GM19023 (cell line): ENCODE results near the gene LILRB1.
"Not testable (repeated sequence)": the region's sequence is repeated elsewhere in the genome, so short reads cannot be mapped to it uniquely, and the experiment has no call there.

Source experiments
- ATAC-seq: cut with Tn5 transposase; IDR thresholded peaks from one replicate; pipeline ENCODE4 v1.9.1; 2021; ENCODE audit warnings: mild to moderate bottlenecking, moderate library complexity; ENCODE audit not compliant: unreplicated experiment

The LILRB1 gene

DNA sequence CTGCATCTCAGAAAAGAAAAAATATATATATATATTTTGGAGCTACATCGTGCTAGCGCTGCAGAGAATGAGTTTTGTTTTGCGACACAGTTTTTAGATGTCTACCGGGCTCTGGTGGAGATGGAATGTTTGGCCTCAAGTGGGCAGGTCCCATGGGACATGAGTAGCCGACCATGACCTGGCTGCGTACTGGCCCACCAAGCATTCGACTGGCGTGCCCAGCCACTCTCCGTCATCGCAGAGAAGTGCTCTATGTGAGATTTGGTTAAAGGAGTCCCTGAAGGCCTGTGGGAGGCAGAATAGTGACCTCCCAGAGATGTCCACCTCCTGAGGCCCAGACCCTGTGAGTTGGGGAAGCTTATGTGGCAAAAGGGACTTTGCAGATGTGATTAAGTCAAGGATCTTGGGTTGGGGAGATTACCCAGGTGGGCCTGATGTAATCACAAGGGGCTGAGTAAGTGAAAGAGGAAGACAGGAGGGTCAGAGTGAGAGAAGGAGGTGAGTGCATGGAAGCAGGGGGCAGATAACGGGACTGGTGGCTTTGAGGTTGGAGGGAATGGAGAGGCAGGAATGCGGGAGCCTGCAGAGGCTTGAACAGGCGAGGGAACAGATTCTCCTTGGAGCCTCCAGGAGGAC, 31.7 kb downstream of the LILRB1 start:
- ATAC-seq: no peak

DNA sequence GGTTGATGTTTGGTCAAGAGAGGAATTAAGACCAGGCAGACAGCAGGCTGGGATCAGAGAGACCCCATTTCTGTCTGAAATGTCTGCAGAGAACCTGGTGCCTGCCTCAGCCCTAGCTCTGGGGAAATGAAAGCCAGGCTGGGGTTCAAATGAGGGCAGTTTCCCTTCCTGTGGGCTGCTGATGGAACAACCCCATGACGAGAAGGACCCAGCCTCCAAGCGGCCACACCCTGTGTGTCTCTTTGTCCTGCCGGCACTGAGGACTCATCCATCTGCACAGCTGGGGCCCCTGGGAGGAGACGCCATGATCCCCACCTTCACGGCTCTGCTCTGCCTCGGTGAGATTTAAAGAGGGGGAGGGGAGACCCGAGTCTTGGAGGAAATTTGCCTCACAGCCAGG, 32.4 kb downstream of the LILRB1 start, which contains the start of gene LILRB4:
TSS of gene LILRB4 (plus strand) at position 256 of the 400 bp plus-strand sequence. CDS start at position 305, 49 bp downstream.
- ATAC-seq: no peak

DNA sequence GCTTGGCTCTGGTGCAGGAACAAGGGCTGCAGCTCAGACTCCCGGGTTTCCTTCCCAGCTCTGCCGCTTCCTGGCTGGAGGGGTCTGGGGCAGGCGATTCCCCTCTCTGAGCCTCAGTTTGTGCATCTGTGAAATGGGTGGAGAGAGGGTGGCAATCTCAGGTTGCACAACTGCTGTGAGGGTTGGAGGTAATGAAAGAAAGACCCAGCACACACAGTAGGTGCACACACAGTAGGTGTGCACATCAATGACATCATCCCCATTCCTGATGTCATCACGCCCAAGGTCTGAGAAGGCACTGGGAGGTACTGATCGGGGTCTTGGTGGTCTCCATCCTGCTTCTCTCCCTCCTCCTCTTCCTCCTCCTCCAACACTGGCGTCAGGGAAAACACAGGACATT, 35.2 kb downstream of the LILRB1 start:
- ATAC-seq: no peak

DNA sequence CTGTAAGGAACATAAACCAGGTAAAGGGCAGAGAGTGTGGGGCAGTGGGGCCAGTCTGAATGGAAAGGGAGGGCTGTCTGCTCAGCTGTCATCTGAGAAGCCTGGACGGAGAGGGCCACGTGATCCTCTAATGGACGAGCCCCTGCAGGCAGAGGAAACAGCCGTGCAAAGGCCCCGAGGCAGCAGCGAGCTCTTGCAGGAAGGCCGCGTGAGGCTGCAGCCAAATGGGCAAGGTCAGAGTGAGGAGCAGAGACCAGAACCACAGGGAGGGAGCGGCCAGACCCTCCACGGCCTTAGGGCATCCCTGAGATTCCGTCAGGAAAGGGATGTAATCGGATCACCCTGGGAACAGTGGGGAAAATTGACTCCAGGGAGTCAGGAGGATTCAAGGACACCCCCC, 36.9 kb downstream of the LILRB1 start:
- no peak for ATAC-seq

DNA sequence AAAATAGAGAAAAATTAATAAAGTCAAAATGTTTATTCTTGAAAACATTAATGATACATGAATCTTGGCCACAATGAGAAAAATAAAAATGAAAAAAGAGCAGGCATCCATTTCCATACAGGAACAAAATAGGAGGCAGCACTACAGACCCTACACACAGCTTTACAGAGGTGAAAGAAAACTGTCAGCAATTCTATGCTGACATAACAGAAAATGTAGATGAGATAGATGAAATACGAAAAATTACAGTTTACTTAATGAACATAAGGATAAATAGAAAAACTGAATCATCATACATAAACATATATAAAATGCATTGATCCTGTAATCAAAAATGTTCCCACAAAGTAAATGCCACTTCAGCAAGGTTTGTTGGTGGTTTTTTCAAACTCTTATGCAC, 38.1 kb downstream of the LILRB1 start:
- ATAC-seq: no peak

DNA sequence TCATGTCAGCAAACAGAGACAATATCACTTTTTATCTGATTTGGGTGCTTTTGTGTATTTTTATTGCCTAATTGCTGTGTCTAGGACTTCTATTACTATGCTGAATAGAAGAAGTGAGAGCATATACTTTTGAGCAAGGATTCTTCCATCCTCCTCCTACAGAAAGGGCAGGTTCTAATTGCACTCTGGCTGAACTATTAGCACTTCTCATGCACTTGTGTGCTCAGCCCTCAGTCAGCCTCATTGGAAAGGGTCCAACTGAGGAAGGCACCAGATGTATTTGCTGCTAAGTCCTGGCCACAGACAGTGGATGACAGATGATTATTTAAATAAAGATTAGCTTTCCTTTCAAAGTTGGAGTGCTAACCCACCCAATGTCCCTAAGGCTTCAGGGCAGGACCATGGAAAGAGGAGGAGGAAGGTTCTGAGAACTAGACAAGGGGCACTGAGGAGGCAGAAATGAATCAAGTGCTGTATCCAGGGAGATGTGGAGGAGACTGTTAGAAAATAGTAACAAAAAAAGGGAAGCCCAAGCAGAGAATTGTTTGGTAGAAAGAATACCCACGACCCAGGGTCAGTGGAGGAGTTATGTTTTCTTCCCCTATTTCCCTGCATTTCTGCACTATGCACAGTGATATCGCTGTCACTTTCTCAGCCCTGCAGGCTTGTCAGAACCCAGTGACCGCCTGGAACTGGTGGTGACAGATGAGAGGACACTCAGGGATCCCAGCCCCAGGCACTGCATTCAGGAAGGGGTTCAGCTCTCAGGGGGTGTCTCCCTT, 40.5 kb downstream of the LILRB1 start:
- ATAC-seq: no peak

DNA sequence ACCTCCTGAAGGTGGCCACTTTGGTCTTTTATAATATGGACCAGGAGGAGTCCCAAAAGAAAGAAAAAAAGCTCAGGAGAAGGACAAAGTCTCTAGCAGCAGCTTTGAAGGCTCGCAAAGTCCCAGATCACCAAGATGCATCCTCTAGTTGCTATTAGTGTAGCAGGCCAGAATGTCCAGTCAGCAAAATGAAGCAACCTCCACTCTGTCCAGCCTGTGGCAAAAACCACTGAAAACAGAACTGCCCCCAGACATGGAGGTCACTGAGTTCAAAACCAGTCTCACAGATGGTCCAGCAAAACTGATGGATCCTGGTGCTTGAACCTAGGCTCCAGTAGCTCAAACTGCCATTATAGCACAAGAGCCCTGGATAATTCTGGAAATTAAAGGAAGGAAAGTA, 42.9 kb downstream of the LILRB1 start:
- ATAC-seq: no peak

DNA sequence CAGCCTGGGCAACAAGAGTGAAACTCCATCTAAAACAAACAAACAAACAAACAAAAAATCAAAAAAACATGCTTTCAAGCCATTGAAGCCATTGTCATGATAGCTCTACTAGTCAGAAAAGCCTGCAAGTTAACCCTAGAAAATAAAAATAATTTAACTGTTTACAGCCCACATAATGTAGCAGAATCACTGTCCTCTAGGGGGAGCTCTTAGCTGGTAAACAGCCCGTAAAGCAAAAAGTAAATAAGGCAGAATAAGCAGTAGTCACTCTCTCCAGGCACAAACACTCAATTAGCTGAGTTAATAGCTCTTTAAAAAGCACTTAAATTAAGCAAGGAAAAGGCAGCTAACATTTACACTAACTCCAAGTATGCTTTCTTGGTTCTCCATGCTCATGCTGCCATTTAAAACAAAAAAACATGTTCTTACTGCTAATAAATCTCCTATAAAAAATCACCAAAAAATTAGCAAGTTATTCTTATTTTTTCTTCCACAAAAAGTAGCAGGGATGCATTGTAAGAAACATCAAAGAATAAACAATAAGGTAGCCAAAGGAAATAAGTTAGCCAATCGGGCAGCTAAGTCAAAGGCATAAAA, 43.8 kb downstream of the LILRB1 start:
- no peak for ATAC-seq

DNA sequence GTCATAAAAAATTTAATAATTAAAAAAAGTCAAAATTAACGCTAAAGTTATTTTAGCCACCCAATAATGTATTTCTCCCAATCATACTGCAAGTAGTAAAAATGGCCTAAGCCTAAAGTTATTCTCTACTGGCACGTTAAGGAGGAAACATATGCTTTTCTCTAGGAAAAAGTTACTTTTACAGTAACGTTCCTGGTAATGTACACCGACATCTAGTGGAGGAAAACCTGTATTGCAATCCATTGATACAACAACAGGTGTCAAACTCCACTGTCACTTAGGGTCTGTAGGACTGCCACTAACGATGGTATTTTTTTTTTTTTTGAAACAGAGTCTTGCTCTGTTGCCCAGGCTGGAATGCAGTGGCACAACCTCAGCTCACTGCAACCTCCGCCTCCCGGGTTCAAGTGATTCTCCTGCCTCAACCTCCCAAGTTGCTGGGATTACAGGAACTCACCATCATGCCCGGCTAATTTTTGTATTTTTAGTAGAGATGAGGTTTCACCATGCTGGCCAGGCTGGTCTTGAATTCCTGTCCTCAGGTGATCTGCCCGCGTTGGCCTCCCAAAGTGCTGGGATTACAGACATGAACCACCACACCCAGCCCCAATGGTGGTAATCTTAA, 46.0 kb downstream of the LILRB1 start:
- ATAC-seq: not testable (repeated sequence)

DNA sequence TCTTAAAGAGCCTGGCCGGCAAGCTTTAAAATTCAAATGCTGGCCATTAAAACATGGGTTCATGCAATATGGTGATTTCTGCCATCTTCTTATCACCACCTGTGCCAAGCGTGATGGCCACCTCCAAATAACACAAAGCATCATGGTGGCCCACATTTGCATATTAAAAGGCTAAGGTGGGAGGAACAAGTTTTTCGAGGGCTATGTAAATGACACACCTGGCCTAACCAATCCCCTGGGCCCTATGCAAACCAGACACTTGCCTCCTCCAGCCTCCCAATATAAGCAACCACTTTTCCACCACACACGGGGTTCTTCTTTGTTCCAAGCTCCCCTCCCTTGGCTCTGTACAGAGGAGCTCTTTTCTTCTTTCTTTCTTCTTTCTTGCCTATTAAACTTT, 46.9 kb downstream of the LILRB1 start:
- ATAC-seq: no peak

DNA sequence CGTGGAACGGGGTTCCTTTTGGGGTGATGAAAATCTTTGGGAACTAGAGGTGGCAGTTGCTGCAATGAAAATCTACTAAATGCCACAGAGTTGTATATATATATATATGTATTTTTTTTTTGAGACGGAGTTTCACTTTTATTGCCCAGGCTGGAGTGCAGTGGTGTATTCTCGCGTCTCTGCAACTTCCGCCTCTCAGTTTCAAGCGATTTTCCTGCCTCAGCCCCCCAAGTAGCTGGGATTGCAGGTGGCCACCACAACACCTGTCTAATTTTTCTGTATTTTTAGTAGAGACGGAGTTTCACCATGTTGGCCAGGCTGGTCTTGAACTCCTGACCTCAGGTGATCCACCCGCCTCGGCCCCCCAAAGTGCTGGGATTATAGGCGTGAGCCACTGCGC, 51.3 kb downstream of the LILRB1 start:
- not testable (repeated sequence) for ATAC-seq

DNA sequence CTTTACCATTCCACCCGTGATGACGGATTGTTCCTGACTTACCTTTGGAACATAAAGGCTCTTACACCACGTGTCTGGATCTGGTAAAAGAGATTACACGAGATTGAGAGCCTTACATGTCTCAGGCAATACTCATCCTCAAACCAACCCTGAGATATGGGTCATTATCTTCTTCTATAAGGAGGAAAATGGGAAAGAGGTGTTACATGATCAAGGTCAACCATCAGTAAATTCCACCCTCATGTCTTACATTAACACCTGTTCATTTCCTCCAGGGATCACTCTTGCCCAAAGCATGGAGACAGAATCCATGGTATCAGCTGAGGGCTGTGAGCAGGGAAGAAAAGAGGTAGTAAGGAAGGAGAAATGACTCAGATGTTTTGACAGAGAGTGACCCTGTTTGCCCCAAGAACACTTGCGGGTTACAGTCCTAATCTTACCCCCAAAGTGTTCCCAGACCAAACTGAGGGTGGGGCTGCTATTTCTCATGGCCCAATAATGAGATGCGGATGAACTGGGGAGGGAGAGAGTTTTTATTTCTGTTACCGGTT, 52.1 kb downstream of the LILRB1 start:
- no peak for ATAC-seq

DNA sequence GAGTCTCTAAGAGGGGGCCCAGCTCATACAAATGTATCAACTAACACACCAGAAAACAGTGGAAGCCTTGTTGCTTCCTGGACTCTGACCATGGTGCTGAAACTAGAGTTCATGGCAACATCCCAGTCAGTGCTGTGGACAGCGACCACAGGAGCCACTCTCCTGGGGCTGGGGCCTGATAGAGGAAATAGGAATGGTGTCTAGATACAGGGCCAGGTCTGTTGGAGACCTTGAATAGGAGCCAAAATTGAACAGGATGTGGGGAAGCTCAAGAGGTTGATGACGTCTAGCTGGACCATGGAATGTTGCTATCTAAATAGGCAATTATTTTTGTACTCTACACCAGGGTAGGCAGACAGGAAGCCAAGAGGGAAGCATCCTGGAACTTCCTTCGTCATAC, 54.2 kb downstream of the LILRB1 start:
- no peak for ATAC-seq
